ENCODE data around the gene TIMM50. TPM values are rescaled to one million over a fixed set of nuclear protein-coding genes. Genes with fewer than 3 reads are reported as not detected.
A peak's percentile ranks its signal among the peaks of the same experiment; 100 is the strongest.

Gene TIMM50
- total and polyA plus RNA-seq, 2 of the 13 experiments (the other 11 are each of a cell fraction or from before 2014, with no cell fraction given) = 91.1 to 92.5 TPM

GRCh38 chr19:39502640-39503417 lies 22.2 kb downstream of the TIMM50 start (continued):
- TF ChIP-seq, protein P1, sequence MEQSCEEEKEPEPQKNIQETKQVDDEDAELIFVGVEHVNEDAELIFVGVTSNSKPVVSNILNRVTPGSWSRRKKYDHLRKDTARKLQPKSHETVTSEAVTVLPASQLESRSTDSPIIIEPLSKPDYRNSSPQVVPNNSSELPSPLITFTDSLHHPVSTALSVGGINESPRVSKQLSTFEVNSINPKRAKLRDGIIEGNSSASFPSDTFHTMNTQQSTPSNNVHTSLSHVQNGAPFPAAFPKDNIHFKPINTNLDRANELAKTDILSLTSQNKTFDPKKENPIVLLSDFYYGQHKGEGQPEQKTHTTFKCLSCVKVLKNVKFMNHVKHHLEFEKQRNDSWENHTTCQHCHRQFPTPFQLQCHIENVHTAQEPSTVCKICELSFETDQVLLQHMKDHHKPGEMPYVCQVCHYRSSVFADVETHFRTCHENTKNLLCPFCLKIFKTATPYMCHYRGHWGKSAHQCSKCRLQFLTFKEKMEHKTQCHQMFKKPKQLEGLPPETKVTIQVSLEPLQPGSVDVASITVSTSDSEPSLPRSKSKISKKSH (CRISPR knock-in tag; IDR thresholded peaks at IDR 0.05; ENCODE audit: borderline replicate concordance) = peak; percentile 91
- TF ChIP-seq STAT5B (CRISPR knock-in tag; IDR thresholded peaks at IDR 0.05) (peak; percentile 92; the same call in 1 of the 2 replicates), MEIS1 (CRISPR knock-in tag; IDR thresholded peaks at IDR 0.05; ENCODE audit: borderline replicate concordance) (peak; percentile 68; the same call in 1 of the 2 replicates), FOXJ3 (CRISPR knock-in tag; IDR thresholded peaks at IDR 0.05; ENCODE audit: borderline replicate concordance) (no peak), YEATS2 (CRISPR knock-in tag; IDR thresholded peaks at IDR 0.05; ENCODE audit: borderline replicate concordance) (peak; percentile 62; the same call in 1 of the 2 replicates), FOXC1 (CRISPR knock-in tag; IDR thresholded peaks at IDR 0.05; ENCODE audit: borderline replicate concordance) (peak; percentile 98; the same call in 1 of the 2 replicates), KDM3A (CRISPR knock-in tag; IDR thresholded peaks at IDR 0.05; ENCODE audit: low read depth) (peak; percentile 65; the same call in 1 of the 2 replicates), HNF4A (CRISPR knock-in tag; IDR thresholded peaks at IDR 0.05) (no peak), ZNF101 (CRISPR knock-in tag; IDR thresholded peaks at IDR 0.05; ENCODE audit: borderline replicate concordance, low read depth) (peak; percentile 96), TFDP1 (CRISPR knock-in tag; IDR thresholded peaks at IDR 0.05; ENCODE audit: borderline replicate concordance) (peak; percentile 98), TEAD2 (CRISPR knock-in tag; IDR thresholded peaks at IDR 0.05) (peak; percentile 98), MZF1 (CRISPR knock-in tag; IDR thresholded peaks at IDR 0.05; ENCODE audit: borderline replicate concordance) (no peak), ZBTB7B (CRISPR knock-in tag; IDR thresholded peaks at IDR 0.05) (peak; percentile 86)
- TF ChIP-seq, protein P2, sequence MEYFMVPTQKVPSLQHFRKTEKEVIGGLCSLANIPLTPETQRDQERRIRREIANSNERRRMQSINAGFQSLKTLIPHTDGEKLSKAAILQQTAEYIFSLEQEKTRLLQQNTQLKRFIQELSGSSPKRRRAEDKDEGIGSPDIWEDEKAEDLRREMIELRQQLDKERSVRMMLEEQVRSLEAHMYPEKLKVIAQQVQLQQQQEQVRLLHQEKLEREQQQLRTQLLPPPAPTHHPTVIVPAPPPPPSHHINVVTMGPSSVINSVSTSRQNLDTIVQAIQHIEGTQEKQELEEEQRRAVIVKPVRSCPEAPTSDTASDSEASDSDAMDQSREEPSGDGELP (IDR thresholded peaks at IDR 0.05; ENCODE audit: borderline replicate concordance, low read depth) = no peak
- TF ChIP-seq, protein P3, sequence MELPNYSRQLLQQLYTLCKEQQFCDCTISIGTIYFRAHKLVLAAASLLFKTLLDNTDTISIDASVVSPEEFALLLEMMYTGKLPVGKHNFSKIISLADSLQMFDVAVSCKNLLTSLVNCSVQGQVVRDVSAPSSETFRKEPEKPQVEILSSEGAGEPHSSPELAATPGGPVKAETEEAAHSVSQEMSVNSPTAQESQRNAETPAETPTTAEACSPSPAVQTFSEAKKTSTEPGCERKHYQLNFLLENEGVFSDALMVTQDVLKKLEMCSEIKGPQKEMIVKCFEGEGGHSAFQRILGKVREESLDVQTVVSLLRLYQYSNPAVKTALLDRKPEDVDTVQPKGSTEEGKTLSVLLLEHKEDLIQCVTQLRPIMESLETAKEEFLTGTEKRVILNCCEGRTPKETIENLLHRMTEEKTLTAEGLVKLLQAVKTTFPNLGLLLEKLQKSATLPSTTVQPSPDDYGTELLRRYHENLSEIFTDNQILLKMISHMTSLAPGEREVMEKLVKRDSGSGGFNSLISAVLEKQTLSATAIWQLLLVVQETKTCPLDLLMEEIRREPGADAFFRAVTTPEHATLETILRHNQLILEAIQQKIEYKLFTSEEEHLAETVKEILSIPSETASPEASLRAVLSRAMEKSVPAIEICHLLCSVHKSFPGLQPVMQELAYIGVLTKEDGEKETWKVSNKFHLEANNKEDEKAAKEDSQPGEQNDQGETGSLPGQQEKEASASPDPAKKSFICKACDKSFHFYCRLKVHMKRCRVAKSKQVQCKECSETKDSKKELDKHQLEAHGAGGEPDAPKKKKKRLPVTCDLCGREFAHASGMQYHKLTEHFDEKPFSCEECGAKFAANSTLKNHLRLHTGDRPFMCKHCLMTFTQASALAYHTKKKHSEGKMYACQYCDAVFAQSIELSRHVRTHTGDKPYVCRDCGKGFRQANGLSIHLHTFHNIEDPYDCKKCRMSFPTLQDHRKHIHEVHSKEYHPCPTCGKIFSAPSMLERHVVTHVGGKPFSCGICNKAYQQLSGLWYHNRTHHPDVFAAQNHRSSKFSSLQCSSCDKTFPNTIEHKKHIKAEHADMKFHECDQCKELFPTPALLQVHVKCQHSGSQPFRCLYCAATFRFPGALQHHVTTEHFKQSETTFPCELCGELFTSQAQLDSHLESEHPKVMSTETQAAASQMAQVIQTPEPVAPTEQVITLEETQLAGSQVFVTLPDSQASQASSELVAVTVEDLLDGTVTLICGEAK (IDR thresholded peaks at IDR 0.05) = no peak
- TF ChIP-seq, protein P3 (CRISPR knock-in tag; IDR thresholded peaks at IDR 0.05) = peak; percentile 89; the same call in 1 of the 2 replicates

All from HepG2 (cell line).